C4-2B (cell line): ENCODE results near the gene TLR10.

Source experiments
- ZFX ChIP-seq: fragments of 450-650 bp; IDR thresholded peaks from 2 replicates; pipeline ENCODE4 v1.6.1; 2017
- TF ChIP-seq, protein P1 (sequence below): fragments of 450-650 bp; conservative IDR thresholded peaks from 2 replicates; pipeline ENCODE4 v1.5.1; 2017; ENCODE audit warnings: mild to moderate bottlenecking

GRCh38 chr4:38728631-38729141 is 54.1 kb downstream of the TLR10 start:
- TF ChIP-seq, protein P1, sequence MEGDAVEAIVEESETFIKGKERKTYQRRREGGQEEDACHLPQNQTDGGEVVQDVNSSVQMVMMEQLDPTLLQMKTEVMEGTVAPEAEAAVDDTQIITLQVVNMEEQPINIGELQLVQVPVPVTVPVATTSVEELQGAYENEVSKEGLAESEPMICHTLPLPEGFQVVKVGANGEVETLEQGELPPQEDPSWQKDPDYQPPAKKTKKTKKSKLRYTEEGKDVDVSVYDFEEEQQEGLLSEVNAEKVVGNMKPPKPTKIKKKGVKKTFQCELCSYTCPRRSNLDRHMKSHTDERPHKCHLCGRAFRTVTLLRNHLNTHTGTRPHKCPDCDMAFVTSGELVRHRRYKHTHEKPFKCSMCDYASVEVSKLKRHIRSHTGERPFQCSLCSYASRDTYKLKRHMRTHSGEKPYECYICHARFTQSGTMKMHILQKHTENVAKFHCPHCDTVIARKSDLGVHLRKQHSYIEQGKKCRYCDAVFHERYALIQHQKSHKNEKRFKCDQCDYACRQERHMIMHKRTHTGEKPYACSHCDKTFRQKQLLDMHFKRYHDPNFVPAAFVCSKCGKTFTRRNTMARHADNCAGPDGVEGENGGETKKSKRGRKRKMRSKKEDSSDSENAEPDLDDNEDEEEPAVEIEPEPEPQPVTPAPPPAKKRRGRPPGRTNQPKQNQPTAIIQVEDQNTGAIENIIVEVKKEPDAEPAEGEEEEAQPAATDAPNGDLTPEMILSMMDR = peak; percentile 51
- TF ChIP-seq ZFX = no peak
